Stomach (tissue), 9 donors: ENCODE results near the gene IQGAP3. TPM values are rescaled to one million over a fixed set of nuclear protein-coding genes. Genes with fewer than 3 reads are reported as not detected.

Experiments
- DNase-seq, 2 donors: peaks; one replicate each; pipeline versions ENCODE4 v3.0.0 to v3.0.0-alpha.2; 2013 to 2019
- H3K27ac ChIP-seq, 5 donors: fragments of 200-600 bp in 4 of 5; sonication (generic) in 4 of 5; one replicate each; pipeline ENCODE4 v1.5.1; 2013 to 2019; ENCODE audit warnings: mild to moderate bottlenecking in 1 of 5, moderate library complexity in 1 of 5
- H3K27me3 ChIP-seq, 3 donors: fragments of 200-600 bp; sonication (generic); one replicate each; pipeline ENCODE4 v1.5.1; 2017 to 2019; ENCODE audit warnings: mixed run types in 1 of 3
- H3K36me3 ChIP-seq, 4 donors: fragments of 200-600 bp; sonication (generic); 1 replicate in 3 of 4; 2 replicates in 1 of 4; pipeline ENCODE4 v1.5.1; 2016 to 2019
- H3K4me1 ChIP-seq, 4 donors: fragments of 200-600 bp; sonication (generic); one replicate each; pipeline ENCODE4 v1.5.1; 2016 to 2019
- H3K4me3 ChIP-seq, 4 donors: fragments of 200-600 bp; sonication (generic) in 3 of 4; one replicate each; pipeline ENCODE4 v1.5.1; 2016 to 2019; ENCODE audit warnings: mild to moderate bottlenecking in 1 of 4
- H3K9me3 ChIP-seq, 4 donors: fragments of 200-600 bp; sonication (generic); one replicate each; pipeline ENCODE4 v1.5.1; 2016 to 2019
- EP300 ChIP-seq: sonication (generic); formaldehyde crosslinking; IDR thresholded peaks from one replicate; pipeline ENCODE4 v1.6.1; 2017; ENCODE audit warnings: antibody characterized with exemption
- POLR2A ChIP-seq, 4 donors: fragments of 450-650 bp; IDR thresholded peaks; one replicate each; pipeline ENCODE4 v1.6.1; 2016; ENCODE audit warnings: antibody characterized with exemption in 4 of 4, control low read depth in 2 of 4, mild to moderate bottlenecking in 1 of 4, moderate library complexity in 1 of 4
- POLR2AphosphoS5 ChIP-seq, 3 donors: sonication (generic); formaldehyde crosslinking; IDR thresholded peaks; one replicate each; pipeline ENCODE4 v1.6.1; 2016; ENCODE audit warnings: antibody characterized with exemption in 3 of 3
- WGBS, 5 donors: extraction: QIAGEN DNeasy Blood & Tissue Kit in 3 of 5; methylation state at CpG; one replicate each; pipeline versions ENCODE4 v1.1.5 to v1.1.7; 2013 to 2018; 5-methylcytosine and 5-hydroxymethylcytosine counted together
- intact Hi-C: fragments of 100-400 bp; cut with DNase I; formaldehyde crosslinking; loops from one replicate; pipeline ENCODE4 v1.15.1; 2023; ENCODE audit warnings: low total_unique reads
- polyA plus RNA-seq, 3 donors: library from polyadenylated mRNA; stranded (reverse); fragments of 200-250 nt; gene quantifications; one replicate each; pipeline ENCODE4 v1.2.3, GENCODE V29; 2013
- total RNA-seq, 5 donors: library from RNA; depleted of rRNA; stranded (reverse); fragments of >200 nt; gene quantifications; one replicate each; pipeline versions ENCODE4 v1.1.0 to v1.2.3, GENCODE V29; 2014 to 2016
- TF ChIP-seq, protein P1 (sequence below), 7 experiments: fragments of 450-650 bp in 4 of 7; fragments of 200-600 bp in 3 of 7; sonication (generic) in 3 of 7; IDR thresholded peaks; one replicate each; pipeline ENCODE4 v1.5.1; 2016 to 2019; ENCODE audit warnings: antibody characterized with exemption in 7 of 7, control low read depth in 2 of 7, mild to moderate bottlenecking in 1 of 7
- donor health status: healthy with polysubstance abuse.
- donor health status: Bipolar disorder and iron deficiency.
- donor health status: healthy.

IQGAP3 gene
- total and polyA plus RNA-seq, 8 donors, result 1.2 to 22.2 (median 9.3) TPM

- no peak for DNase-seq
- TF ChIP-seq POLR2A (IDR thresholded peaks at IDR 0.05), result no peak
- TF ChIP-seq, protein P1, sequence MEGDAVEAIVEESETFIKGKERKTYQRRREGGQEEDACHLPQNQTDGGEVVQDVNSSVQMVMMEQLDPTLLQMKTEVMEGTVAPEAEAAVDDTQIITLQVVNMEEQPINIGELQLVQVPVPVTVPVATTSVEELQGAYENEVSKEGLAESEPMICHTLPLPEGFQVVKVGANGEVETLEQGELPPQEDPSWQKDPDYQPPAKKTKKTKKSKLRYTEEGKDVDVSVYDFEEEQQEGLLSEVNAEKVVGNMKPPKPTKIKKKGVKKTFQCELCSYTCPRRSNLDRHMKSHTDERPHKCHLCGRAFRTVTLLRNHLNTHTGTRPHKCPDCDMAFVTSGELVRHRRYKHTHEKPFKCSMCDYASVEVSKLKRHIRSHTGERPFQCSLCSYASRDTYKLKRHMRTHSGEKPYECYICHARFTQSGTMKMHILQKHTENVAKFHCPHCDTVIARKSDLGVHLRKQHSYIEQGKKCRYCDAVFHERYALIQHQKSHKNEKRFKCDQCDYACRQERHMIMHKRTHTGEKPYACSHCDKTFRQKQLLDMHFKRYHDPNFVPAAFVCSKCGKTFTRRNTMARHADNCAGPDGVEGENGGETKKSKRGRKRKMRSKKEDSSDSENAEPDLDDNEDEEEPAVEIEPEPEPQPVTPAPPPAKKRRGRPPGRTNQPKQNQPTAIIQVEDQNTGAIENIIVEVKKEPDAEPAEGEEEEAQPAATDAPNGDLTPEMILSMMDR (IDR thresholded peaks at IDR 0.05), result peak in 1 of 7 experiments; percentile 13
- 41 to 60% (median 49%) methylated on average over 3 of the region's 3 CpGs for WGBS, 5 donors
These were observed 27.4 kb upstream of the IQGAP3 start for GRCh38 chr1:156599811-156600210.

GRCh38 chr1:156598731-156599432, 26.5 kb upstream of the IQGAP3 start:
- Histone ChIP-seq H3K27me3 (no peaks in the 10 kb centered on the region), H3K4me3 (no peak overlapping the region), H3K27ac (no peak overlapping the region), H3K4me1 (peaks cover 13 to 28% (median 23%) of the 10 kb centered on the region in 4 donors), H3K9me3 (no peaks in the 10 kb centered on the region), H3K36me3 (peaks cover 17 to 54% (median 52%) of the 10 kb centered on the region in 4 donors)
- WGBS, 5 donors, result 82 to 91% (median 91%) methylated on average over 4 of the region's 4 CpGs
- TF ChIP-seq, protein P1 (IDR thresholded peaks at IDR 0.05), result no peak
- TF ChIP-seq EP300, result no peak
- no peak for TF ChIP-seq POLR2AphosphoS5 (IDR thresholded peaks at IDR 0.05)
- no peak for TF ChIP-seq POLR2A (IDR thresholded peaks at IDR 0.05)
- DNase-seq, result no peak
- intact Hi-C loops, result no loop called here

More at GRCh38 chr1:156599811-156600210, 27.4 kb upstream of the IQGAP3 start:
- Histone ChIP-seq H3K27me3 (no peaks in the 10 kb centered on the region), H3K4me1 (peaks cover 13 to 28% (median 23%) of the 10 kb centered on the region in 4 donors), H3K36me3 (peaks cover 15 to 45% (median 42%) of the 10 kb centered on the region in 4 donors), H3K9me3 (no peaks in the 10 kb centered on the region), H3K27ac (no peak overlapping the region), H3K4me3 (no peak overlapping the region)
- intact Hi-C loops, result loop anchor here (10.0 kb wide), 1 partner anchor 135 kb away; no protein-coding TSS in a partner anchor

DNA sequence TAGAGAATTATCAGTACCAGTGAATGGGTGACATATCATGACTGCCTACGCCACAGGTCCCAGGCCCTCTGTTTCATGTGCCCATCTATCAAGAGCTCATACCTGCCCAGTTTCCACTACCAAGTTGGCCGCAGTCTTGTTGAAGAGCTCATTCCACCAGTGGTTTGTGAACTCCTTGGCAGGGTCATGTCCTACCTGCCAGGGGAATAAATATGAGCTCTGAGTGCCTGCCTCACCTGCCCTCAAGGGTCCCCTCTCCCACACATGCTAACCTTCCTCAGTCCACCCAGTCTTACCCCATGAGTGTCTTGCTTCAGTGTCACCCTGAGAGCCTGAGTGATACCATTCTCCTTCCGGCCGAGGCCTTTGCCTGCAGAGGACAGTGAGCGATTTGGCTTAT, 25.8 kb upstream of the IQGAP3 start:
- Histone ChIP-seq H3K4me1 (peaks cover 13 to 30% (median 24%) of the 10 kb centered on the region in 4 donors), H3K27ac (no peak overlapping the region), H3K4me3 (no peak overlapping the region), H3K36me3 (peaks cover 17 to 62% (median 59%) of the 10 kb centered on the region in 4 donors), H3K27me3 (no peaks in the 10 kb centered on the region), H3K9me3 (no peaks in the 10 kb centered on the region)
- no peak for DNase-seq
- TF ChIP-seq, protein P1 (IDR thresholded peaks at IDR 0.05), result no peak
- no peak for TF ChIP-seq EP300
- intact Hi-C loops, result no loop called here
- WGBS, 5 donors, result 91 to 97% (median 94%) methylated on average over 4 to 5 of the region's 5 CpGs

- Histone ChIP-seq H3K27me3 (no peaks in the 10 kb centered on the region), H3K4me1 (peaks cover 12 to 31% (median 26%) of the 10 kb centered on the region in 4 donors), H3K27ac (no peak overlapping the region), H3K4me3 (no peak overlapping the region), H3K36me3 (peaks cover 17 to 68% (median 61%) of the 10 kb centered on the region in 4 donors), H3K9me3 (no peaks in the 10 kb centered on the region)
- intact Hi-C loops, result no loop called here
- TF ChIP-seq POLR2AphosphoS5 (IDR thresholded peaks at IDR 0.05), result no peak
- no peak for TF ChIP-seq EP300
- no peak for TF ChIP-seq POLR2A (IDR thresholded peaks at IDR 0.05)
- 82 to 90% (median 84%) methylated on average over 3 of the region's 3 CpGs for WGBS, 5 donors
- DNase-seq, result no peak
These were observed 24.1 kb upstream of the IQGAP3 start for GRCh38 chr1:156596426-156596825.

GRCh38 chr1:156595016-156595415, 22.7 kb upstream of the IQGAP3 start:
- H3K9me3 ChIP-seq, result no peaks in the 10 kb centered on the region
- peaks cover 10 to 30% (median 24%) of the 10 kb centered on the region in 4 donors for H3K4me1 ChIP-seq
- DNase-seq, result no peak
- WGBS, 5 donors, result 80 to 95% (median 87%) methylated on average over 2 of the region's 2 CpGs
- H3K36me3 ChIP-seq, result peaks cover 17 to 68% (median 61%) of the 10 kb centered on the region in 4 donors
- no peak overlapping the region for H3K27ac ChIP-seq
- TF ChIP-seq, protein P1 (IDR thresholded peaks at IDR 0.05), result no peak
- TF ChIP-seq POLR2A (IDR thresholded peaks at IDR 0.05), result no peak
- no peak for TF ChIP-seq EP300
- TF ChIP-seq POLR2AphosphoS5 (IDR thresholded peaks at IDR 0.05), result no peak
- no peaks in the 10 kb centered on the region for H3K27me3 ChIP-seq
- no peak overlapping the region for H3K4me3 ChIP-seq
- intact Hi-C loops, result no loop called here
